Measurements from ENCODE around the gene CDRT4. TPM values are rescaled to one million over a fixed set of nuclear protein-coding genes. Genes with fewer than 3 reads are reported as not detected.

CDRT4 gene
- total RNA-seq, 1 experiment from 2014 or later, result 6.2 TPM

DNA sequence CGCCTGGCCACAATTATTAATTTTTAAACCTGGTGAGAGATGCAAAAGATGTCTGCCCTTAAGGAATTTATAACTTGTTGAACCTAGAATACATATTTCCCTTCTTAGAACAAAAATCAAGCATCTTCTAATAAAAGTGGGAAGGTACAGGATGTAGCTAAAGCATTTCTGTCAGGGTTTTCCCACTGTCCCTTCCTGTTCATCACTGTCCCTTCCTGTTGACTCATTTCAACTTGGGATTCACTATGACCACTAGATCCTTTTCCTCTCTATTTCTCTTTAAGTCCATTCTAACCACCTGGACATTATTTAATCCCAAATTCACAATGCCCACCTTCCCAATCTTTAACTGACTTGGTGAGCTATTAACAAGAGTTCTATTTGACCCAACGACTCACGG lies 33.9 kb upstream of the CDRT4 start:
- ATAC-seq (no peak), DNase-seq (ENCODE audit: low read depth, low spot score) (no peak)
- Histone ChIP-seq H3K9me3 (ENCODE audit: control insufficient read depth in 1 of 2, insufficient read depth in 1 of 2, low read depth in 1 of 2, low read length in 2 of 2) (no peaks in the 10 kb centered on the region), H4K20me1 (ENCODE audit: insufficient read depth) (no peaks in the 10 kb centered on the region), H3K4me3 (replicated peaks in 1 of 2; ENCODE audit: low read depth in 1 of 2, low read length in 2 of 2) (no peak overlapping the region), H3K9me2 (ENCODE audit: insufficient read depth) (no peaks in the 10 kb centered on the region), H2AFZ (ENCODE audit: low read depth, low read length, poor library complexity, severe bottlenecking) (no peak overlapping the region), H3K4me2 (ENCODE audit: low read length) (no peak overlapping the region), H3K79me2 (ENCODE audit: insufficient read depth, low read length) (no peaks in the 10 kb centered on the region), H3K27me3 (ENCODE audit: insufficient read depth, low read length) (no peaks in the 10 kb centered on the region), H3K27ac (ENCODE audit: low read depth, low read length) (no peak overlapping the region), H3K4me1 (ENCODE audit: control insufficient read depth in 1 of 2, insufficient read depth in 2 of 2, low read length in 2 of 2) (peaks cover 3 to 5% of the 10 kb centered on the region in 2 experiments; a peak in 3 of 4 replicates), H3K9ac (ENCODE audit: low read length) (no peak overlapping the region), H3K36me3 (ENCODE audit: control insufficient read depth in 1 of 2, insufficient read depth in 2 of 2, low read length in 2 of 2) (no peaks in the 10 kb centered on the region)
- ChIA-PET POLR2A (no interaction called here), RAD21 (ENCODE audit: low non-redundant PET in 1 of 2, low total read pairs in 2 of 2, uncharacterized antibody in 2 of 2, unreplicated experiment in 2 of 2) (interaction anchor here in 1 of 2 experiments (0.6 kb wide), 1 partner anchor 11 kb away, joined by 3 read pairs; no protein-coding TSS in a partner anchor), CTCF (interaction anchor here (0.7 kb wide), 1 partner anchor 243 kb away, joined by 3 read pairs; no protein-coding TSS in a partner anchor)
- no peak for TF ChIP-seq ZNF274 (IDR thresholded peaks at IDR 0.05; ENCODE audit: low read depth, low read length)
- TF ChIP-seq EGR1 (IDR thresholded peaks at IDR 0.05; ENCODE audit: low read depth), result no peak
- TF ChIP-seq JUND (IDR thresholded peaks at IDR 0.05), result no peak
- TF ChIP-seq TCF7L2 (IDR thresholded peaks at IDR 0.05; ENCODE audit: borderline replicate concordance, extremely low read depth, insufficient read depth, insufficient read length), result no peak
- TF ChIP-seq CEBPB (IDR thresholded peaks at IDR 0.05; ENCODE audit: low read depth), result no peak
- TF ChIP-seq YY1 (IDR thresholded peaks at IDR 0.05; ENCODE audit: extremely low read depth, insufficient replicate concordance, low read depth, low read length), result no peak
- BruUV-seq (replicated peaks), result no TSS peak
- intact Hi-C loops (cut with micrococcal nuclease), result no loop called here

DNA sequence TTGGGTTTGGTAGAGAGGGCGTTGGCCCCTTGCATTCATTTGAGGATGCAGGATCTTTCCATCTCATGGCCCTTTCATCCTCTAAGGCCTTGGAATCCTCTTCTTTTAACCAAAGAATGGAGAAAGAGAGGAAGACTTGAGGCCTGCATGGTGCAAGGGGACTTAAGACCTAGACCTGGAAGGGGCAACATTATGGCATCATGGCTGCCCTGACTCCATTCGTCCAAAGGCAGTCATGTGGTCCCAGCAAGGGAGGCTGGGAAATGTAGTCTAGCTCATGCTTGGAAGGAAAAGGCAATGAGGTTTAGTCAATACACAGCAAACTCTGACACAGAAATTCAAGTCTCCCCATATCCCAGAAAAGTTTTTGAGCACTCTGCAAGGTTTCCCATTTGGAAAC lies 30.7 kb upstream of the CDRT4 start:
- Histone ChIP-seq H4K20me1 (ENCODE audit: insufficient read depth) (no peaks in the 10 kb centered on the region), H3K9me2 (ENCODE audit: insufficient read depth) (no peaks in the 10 kb centered on the region), H3K9ac (ENCODE audit: low read length) (no peak overlapping the region), H3K4me1 (ENCODE audit: control insufficient read depth in 1 of 2, insufficient read depth in 2 of 2, low read length in 2 of 2) (peaks cover 3% of the 10 kb centered on the region in 2 experiments; a peak in 3 of 4 replicates), H3K9me3 (ENCODE audit: control insufficient read depth in 1 of 2, insufficient read depth in 1 of 2, low read depth in 1 of 2, low read length in 2 of 2) (no peaks in the 10 kb centered on the region), H2AFZ (ENCODE audit: low read depth, low read length, poor library complexity, severe bottlenecking) (no peak overlapping the region), H3K79me2 (ENCODE audit: insufficient read depth, low read length) (no peaks in the 10 kb centered on the region), H3K4me2 (ENCODE audit: low read length) (no peak overlapping the region), H3K36me3 (ENCODE audit: control insufficient read depth in 1 of 2, insufficient read depth in 2 of 2, low read length in 2 of 2) (no peaks in the 10 kb centered on the region), H3K27me3 (ENCODE audit: insufficient read depth, low read length) (no peaks in the 10 kb centered on the region), H3K27ac (ENCODE audit: low read depth, low read length) (no peak overlapping the region), H3K4me3 (replicated peaks in 1 of 2; ENCODE audit: low read depth in 1 of 2, low read length in 2 of 2) (no peak overlapping the region)
- intact Hi-C loops (cut with micrococcal nuclease), result no loop called here
- no peak for DNase-seq (ENCODE audit: low read depth, low spot score)
- POLR2A ChIA-PET, result no interaction called here
- TF ChIP-seq YY1 (IDR thresholded peaks at IDR 0.05; ENCODE audit: extremely low read depth, insufficient replicate concordance, low read depth, low read length) (peak; percentile 57), CEBPB (IDR thresholded peaks at IDR 0.05; ENCODE audit: low read depth) (no peak)
- BruUV-seq (replicated peaks), result no TSS peak
- RAD21 ChIA-PET (ENCODE audit: low non-redundant PET in 1 of 2, low total read pairs in 2 of 2, uncharacterized antibody in 2 of 2, unreplicated experiment in 2 of 2), result no interaction called here
- peak; percentile 74 for ATAC-seq
- CTCF ChIA-PET, result interaction anchor here (1.2 kb wide), 1 partner anchor 250 kb away, joined by 3 read pairs; no protein-coding TSS in a partner anchor

All from HCT116 (cell line).